Measurements from ENCODE around the gene NEURL1B.

Gene NEURL1B

DNA sequence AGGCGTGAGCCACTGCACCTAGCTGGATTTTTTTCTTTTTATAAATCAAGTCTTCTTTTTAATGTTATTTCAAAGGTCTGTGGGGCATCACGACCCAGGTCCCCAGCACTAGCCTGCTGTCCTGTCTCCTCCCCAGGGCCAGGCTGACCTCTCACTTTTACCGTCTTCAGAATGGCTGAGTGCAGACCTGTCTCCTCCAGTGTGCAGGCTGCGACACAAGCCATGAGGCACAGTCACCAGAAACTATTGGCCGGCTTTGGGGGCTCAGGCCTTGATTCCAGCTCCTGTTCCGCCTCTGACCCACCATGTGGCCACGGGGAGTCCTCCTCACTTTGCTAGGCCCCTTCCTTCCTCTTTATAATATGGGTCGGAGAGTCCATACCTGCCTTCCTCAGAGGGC is 46.6 kb upstream of the NEURL1B start:
- Histone ChIP-seq H3K27ac (no peak overlapping the region), H3K4me3 (no peak overlapping the region), H3K36me3 (no peaks in the 10 kb centered on the region), H3K4me1 (no peaks in the 10 kb centered on the region), H3K27me3 (no peaks in the 10 kb centered on the region), H3K9me3 (no peaks in the 10 kb centered on the region)
- TF ChIP-seq CTCF (IDR thresholded peaks at IDR 0.05) = no peak
- peak in 1 of 2 donors; percentile 37 for DNase-seq
- intact Hi-C loops (cut with DNase I; ENCODE audit: low total_unique reads) = no loop called here

DNA sequence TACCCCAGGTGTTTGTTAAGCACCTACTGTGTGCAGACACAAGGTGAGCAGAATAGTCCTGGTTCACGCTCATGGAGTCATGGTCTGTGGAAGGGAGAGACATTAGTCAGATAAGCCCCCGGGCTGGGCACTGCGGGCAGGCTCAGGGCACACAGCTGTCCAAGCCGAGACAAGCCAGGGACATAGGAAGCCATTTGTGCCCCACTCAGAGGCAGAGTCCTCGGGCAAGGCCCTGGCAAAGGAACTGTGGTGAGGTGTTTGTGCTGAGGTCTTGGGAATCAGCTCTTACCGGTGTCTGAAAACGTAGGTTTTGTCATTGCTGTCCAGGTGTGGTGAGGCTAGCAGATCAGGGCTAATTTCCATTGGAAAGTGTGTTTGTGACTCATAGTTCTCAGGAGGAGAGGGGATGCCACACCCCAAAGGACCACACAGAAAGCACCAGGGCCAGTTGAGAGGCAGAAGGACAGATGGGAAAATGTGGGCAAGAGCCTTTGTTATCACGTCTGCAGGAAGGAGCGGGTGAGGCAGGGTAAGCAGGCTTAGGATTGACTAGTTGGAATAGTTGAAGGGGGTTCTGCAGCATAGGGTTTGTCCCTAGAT is 46.1 kb upstream of the NEURL1B start:
- Histone ChIP-seq H3K4me1 (peaks cover 0 to 2% (median 0%) of the 10 kb centered on the region in 4 donors), H3K36me3 (no peaks in the 10 kb centered on the region), H3K27me3 (no peaks in the 10 kb centered on the region), H3K4me3 (no peak overlapping the region), H3K27ac (no peak overlapping the region), H3K9me3 (no peaks in the 10 kb centered on the region)
- TF ChIP-seq CTCF (IDR thresholded peaks at IDR 0.05) = no peak
- peak in 1 of 2 donors; percentile 35 for DNase-seq
- intact Hi-C loops (cut with DNase I; ENCODE audit: low total_unique reads) = no loop called here

- DNase-seq = peak in 1 of 2 donors; percentile 28
- intact Hi-C loops (cut with DNase I; ENCODE audit: low total_unique reads) = no loop called here
- peaks cover 0 to 10% (median 7%) of the 10 kb centered on the region in 4 donors for H3K4me1 ChIP-seq
- no peak overlapping the region for H3K4me3 ChIP-seq
- H3K9me3 ChIP-seq = no peaks in the 10 kb centered on the region
- no peaks in the 10 kb centered on the region for H3K36me3 ChIP-seq
- H3K27ac ChIP-seq = no peak overlapping the region
- no peak for TF ChIP-seq CTCF (IDR thresholded peaks at IDR 0.05)
- no peaks in the 10 kb centered on the region for H3K27me3 ChIP-seq
Observed at GRCh38 chr5:172595596-172596455, 45.2 kb upstream of the NEURL1B start.

- H3K4me3 ChIP-seq = no peak overlapping the region
- DNase-seq = no peak
- intact Hi-C loops (cut with DNase I; ENCODE audit: low total_unique reads) = no loop called here
- H3K27ac ChIP-seq = no peak overlapping the region
- no peak for TF ChIP-seq CTCF (IDR thresholded peaks at IDR 0.05)
- no peaks in the 10 kb centered on the region for H3K36me3 ChIP-seq
- peaks cover 0 to 17% (median 10%) of the 10 kb centered on the region in 4 donors for H3K4me1 ChIP-seq
- no peaks in the 10 kb centered on the region for H3K27me3 ChIP-seq
- no peaks in the 10 kb centered on the region for H3K9me3 ChIP-seq
Observed at GRCh38 chr5:172596638-172597231, 44.3 kb upstream of the NEURL1B start.

DNA sequence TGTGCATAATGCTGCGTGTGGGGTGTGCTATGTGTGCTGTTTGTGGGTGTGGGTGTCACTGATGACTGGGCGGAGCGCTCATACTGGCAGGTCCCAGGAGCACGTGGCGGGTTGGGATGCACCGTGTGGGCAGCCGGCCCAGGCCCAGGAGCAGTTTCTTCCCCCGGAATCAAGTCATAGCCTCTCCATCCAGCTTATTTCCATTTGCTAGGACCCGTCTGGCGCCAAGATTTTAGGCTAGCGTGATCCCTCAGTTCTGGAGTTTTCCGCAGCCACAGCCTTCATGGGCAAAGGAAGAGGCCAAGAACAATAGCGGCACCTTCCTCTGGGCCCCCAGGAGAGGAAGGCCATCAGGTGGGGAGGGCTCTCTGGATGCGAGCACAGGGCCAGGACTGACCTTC is 43.3 kb upstream of the NEURL1B start:
- no peak overlapping the region for H3K4me3 ChIP-seq
- DNase-seq = peak in 1 of 2 donors; percentile 56
- TF ChIP-seq CTCF (IDR thresholded peaks at IDR 0.05) = no peak
- H3K4me1 ChIP-seq = peaks cover 0 to 27% (median 14%) of the 10 kb centered on the region in 4 donors
- no peak overlapping the region for H3K27ac ChIP-seq
- intact Hi-C loops (cut with DNase I; ENCODE audit: low total_unique reads) = no loop called here
- no peaks in the 10 kb centered on the region for H3K9me3 ChIP-seq
- no peaks in the 10 kb centered on the region for H3K27me3 ChIP-seq
- no peaks in the 10 kb centered on the region for H3K36me3 ChIP-seq
